Peyer's patch (tissue), 4 donors: ENCODE measurements around the gene EPHB2. TPM values are rescaled to one million over a fixed set of nuclear protein-coding genes. Genes with fewer than 3 reads are reported as not detected.

ENCODE experiments used
- DNase-seq, 3 donors: peaks; one replicate each; pipeline ENCODE4 v3.0.0-alpha.2; 2017 to 2019
- H3K27ac ChIP-seq, 4 donors: fragments of 200-600 bp; sonication (generic); one replicate each; pipeline ENCODE4 v1.5.1; 2016 to 2019
- H3K27me3 ChIP-seq, 2 donors: fragments of 200-600 bp; sonication (generic); one replicate each; pipeline ENCODE4 v1.5.1; 2019
- H3K36me3 ChIP-seq, 3 donors: fragments of 200-600 bp; sonication (generic); one replicate each; pipeline ENCODE4 v1.5.1; 2016 to 2019
- H3K4me1 ChIP-seq, 4 donors: fragments of 200-600 bp; sonication (generic); one replicate each; pipeline ENCODE4 v1.5.1; 2016 to 2019
- H3K4me3 ChIP-seq, 4 donors: fragments of 200-600 bp; sonication (generic); 1 replicate in 3 of 4; 2 replicates in 1 of 4; pipeline ENCODE4 v1.5.1; 2016 to 2019; ENCODE audit warnings: mild to moderate bottlenecking in 1 of 4
- H3K9me3 ChIP-seq, 4 donors: fragments of 200-600 bp; sonication (generic); one replicate each; pipeline ENCODE4 v1.5.1; 2016 to 2019; ENCODE audit warnings: mild to moderate bottlenecking in 1 of 4
- CTCF ChIP-seq, 6 experiments: fragments of 450-650 bp in 4 of 6; fragments of 200-600 bp in 2 of 6; sonication (generic) in 1 of 6; IDR thresholded peaks; one replicate each; pipeline ENCODE4 v1.5.1; 2017 to 2019; ENCODE audit warnings: antibody characterized with exemption in 6 of 6, mild to moderate bottlenecking in 3 of 6, moderate library complexity in 1 of 6
- POLR2A ChIP-seq, 2 donors: fragments of 450-650 bp; IDR thresholded peaks; one replicate each; pipeline ENCODE4 v1.5.1; 2017; ENCODE audit warnings: antibody characterized with exemption in 2 of 2, mild to moderate bottlenecking in 2 of 2, moderate library complexity in 2 of 2
- total RNA-seq, 4 donors: library from RNA; depleted of rRNA; stranded (reverse); fragments of >200 nt; gene quantifications; one replicate each; pipeline ENCODE4 v1.1.0, GENCODE V29; 2016

The EPHB2 gene
- total RNA-seq, 4 donors from 2014 or later: 24.5 to 71.0 (median 53.9) TPM

- Histone ChIP-seq H3K27me3 (no peaks in the 10 kb centered on the region), H3K27ac (no peak overlapping the region), H3K36me3 (no peaks in the 10 kb centered on the region), H3K9me3 (no peaks in the 10 kb centered on the region), H3K4me1 (no peaks in the 10 kb centered on the region), H3K4me3 (no peak overlapping the region)
- DNase-seq: no peak
- TF ChIP-seq POLR2A (IDR thresholded peaks at IDR 0.05) (no peak), CTCF (IDR thresholded peaks at IDR 0.05) (no peak)
These were observed 144.3 kb downstream of the EPHB2 start for GRCh38 chr1:22854688-22855565.

DNA sequence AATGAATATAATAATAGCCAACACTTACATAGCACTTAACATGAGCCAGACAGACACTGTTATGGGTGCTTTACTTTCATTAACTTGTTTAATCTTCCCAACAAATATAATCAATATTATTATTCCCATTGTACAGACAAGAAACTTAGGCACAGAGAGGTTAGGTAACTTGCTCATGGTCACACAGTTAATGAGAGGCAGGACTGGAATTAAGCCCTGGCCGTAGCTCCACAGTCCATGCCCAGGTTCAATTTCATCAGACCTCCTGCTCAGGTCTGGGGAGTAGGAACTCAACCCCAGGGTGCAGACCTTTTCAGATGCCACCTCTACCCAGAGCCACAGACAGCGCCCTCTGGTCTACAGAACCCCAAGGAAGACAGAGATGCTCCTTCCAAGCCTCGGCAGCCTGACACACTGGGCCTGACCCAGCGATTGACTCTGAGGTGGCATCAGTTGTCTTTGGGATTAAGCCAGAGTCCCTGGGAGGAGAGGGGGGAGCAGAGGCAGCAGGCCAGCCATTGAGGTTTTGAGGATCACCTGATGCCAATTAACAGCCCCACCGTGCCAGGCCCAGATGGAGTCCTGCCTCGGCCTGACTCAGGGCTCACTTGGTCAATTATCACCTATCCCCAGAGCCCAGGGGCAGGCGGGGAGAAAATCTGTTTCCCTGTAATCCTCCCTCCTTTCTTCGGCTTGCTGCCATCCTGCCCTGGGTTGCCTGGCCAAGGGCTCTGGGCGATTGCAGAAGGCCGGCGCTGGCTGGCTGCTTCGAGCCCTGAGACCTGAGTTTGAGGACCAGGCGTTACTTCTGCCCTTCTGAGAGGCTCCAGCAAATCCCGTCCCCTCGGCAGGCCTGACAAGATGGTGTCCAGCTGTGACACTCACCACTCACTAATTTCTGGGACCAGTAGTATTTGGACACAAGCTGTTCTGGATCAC lies 145.3 kb downstream of the EPHB2 start:
- Histone ChIP-seq H3K4me1 (no peaks in the 10 kb centered on the region), H3K27ac (no peak overlapping the region), H3K36me3 (no peaks in the 10 kb centered on the region), H3K9me3 (no peaks in the 10 kb centered on the region), H3K27me3 (no peaks in the 10 kb centered on the region), H3K4me3 (no peak overlapping the region)
- DNase-seq: no peak
- TF ChIP-seq CTCF (IDR thresholded peaks at IDR 0.05) (no peak), POLR2A (IDR thresholded peaks at IDR 0.05) (no peak)

GRCh38 chr1:22857661-22858060 lies 147.0 kb downstream of the EPHB2 start:
- no peak overlapping the region for H3K4me3 ChIP-seq
- no peak for DNase-seq
- no peak overlapping the region for H3K27ac ChIP-seq
- no peaks in the 10 kb centered on the region for H3K9me3 ChIP-seq
- no peaks in the 10 kb centered on the region for H3K4me1 ChIP-seq
- H3K36me3 ChIP-seq: no peaks in the 10 kb centered on the region
- TF ChIP-seq CTCF (IDR thresholded peaks at IDR 0.05) (no peak), POLR2A (IDR thresholded peaks at IDR 0.05) (no peak)
- no peaks in the 10 kb centered on the region for H3K27me3 ChIP-seq

DNA sequence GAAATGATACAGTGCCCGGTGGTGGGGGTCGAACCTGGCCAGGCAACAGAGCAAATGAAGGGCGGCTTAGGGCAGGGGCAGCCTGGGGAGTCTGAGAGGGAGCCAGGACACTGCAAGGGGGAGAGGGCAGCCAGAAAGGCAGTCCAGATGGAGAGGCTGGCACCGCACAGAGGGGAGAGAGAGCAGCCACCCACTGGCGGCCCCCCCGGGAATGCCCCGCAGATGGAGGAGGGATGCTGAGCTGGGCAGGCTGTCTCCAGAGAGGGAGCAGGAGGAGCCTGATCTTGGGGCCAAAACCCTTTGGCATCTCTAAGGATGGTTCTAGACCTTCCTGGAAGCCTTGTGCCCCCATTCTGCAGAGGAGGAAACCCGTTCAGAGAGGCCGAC lies 149.8 kb downstream of the EPHB2 start:
- TF ChIP-seq POLR2A (IDR thresholded peaks at IDR 0.05) (no peak), CTCF (IDR thresholded peaks at IDR 0.05) (no peak)
- no peak overlapping the region for H3K27ac ChIP-seq
- H3K36me3 ChIP-seq: no peaks in the 10 kb centered on the region
- H3K9me3 ChIP-seq: no peaks in the 10 kb centered on the region
- no peak for DNase-seq
- H3K4me1 ChIP-seq: no peaks in the 10 kb centered on the region
- H3K4me3 ChIP-seq: no peak overlapping the region
- no peaks in the 10 kb centered on the region for H3K27me3 ChIP-seq

- no peak overlapping the region for H3K27ac ChIP-seq
- no peaks in the 10 kb centered on the region for H3K27me3 ChIP-seq
- H3K4me1 ChIP-seq: no peaks in the 10 kb centered on the region
- TF ChIP-seq CTCF (IDR thresholded peaks at IDR 0.05) (no peak), POLR2A (IDR thresholded peaks at IDR 0.05) (no peak)
- H3K9me3 ChIP-seq: no peaks in the 10 kb centered on the region
- DNase-seq: no peak
- H3K4me3 ChIP-seq: no peak overlapping the region
- no peaks in the 10 kb centered on the region for H3K36me3 ChIP-seq
These were observed 150.3 kb downstream of the EPHB2 start for GRCh38 chr1:22860883-22861385.
